Liver (tissue), 9 donors: ENCODE measurements around the gene ROBO2. TPM values are rescaled to one million over a fixed set of nuclear protein-coding genes. Genes with fewer than 3 reads are reported as not detected.

Experiments
- DNase-seq: peaks from one replicate; pipeline ENCODE4 v3.0.0-alpha.2; 2017; ENCODE audit warnings: low spot score
- H3K27ac ChIP-seq, 2 donors: one replicate each; pipeline ENCODE4 v1.7.0; 2013; ENCODE audit warnings: inconsistent platforms in 2 of 2, low read length in 2 of 2, control low read depth in 1 of 2, low read depth in 1 of 2, mild to moderate bottlenecking in 1 of 2
- H3K27me3 ChIP-seq, 4 donors: one replicate each; pipeline versions ENCODE4 v1.6.1 to v1.7.0; 2013; ENCODE audit warnings: low read length in 3 of 4, inconsistent platforms in 1 of 4, mild to moderate bottlenecking in 1 of 4, moderate library complexity in 1 of 4; ENCODE audit not compliant: control insufficient read depth in 4 of 4, insufficient read depth in 4 of 4
- H3K36me3 ChIP-seq, 4 donors: one replicate each; pipeline versions ENCODE4 v1.6.1 to v1.7.0; 2013; ENCODE audit warnings: low read length in 3 of 4, mild to moderate bottlenecking in 3 of 4, low read depth in 1 of 4, moderate library complexity in 1 of 4; ENCODE audit not compliant: control insufficient read depth in 4 of 4, insufficient read depth in 3 of 4
- H3K4me1 ChIP-seq, 4 donors: one replicate each; pipeline versions ENCODE4 v1.6.1 to v1.7.0; 2013; ENCODE audit warnings: low read length in 3 of 4, mild to moderate bottlenecking in 3 of 4, moderate library complexity in 1 of 4; ENCODE audit not compliant: control insufficient read depth in 4 of 4, insufficient read depth in 4 of 4
- H3K4me3 ChIP-seq, 3 donors: one replicate each; pipeline versions ENCODE4 v1.6.1 to v1.7.0; 2013; ENCODE audit warnings: low read length in 3 of 3, control low read depth in 1 of 3, low read depth in 1 of 3, mild to moderate bottlenecking in 1 of 3
- H3K9ac ChIP-seq, 2 donors: one replicate each; pipeline ENCODE4 v1.7.0; 2013; ENCODE audit warnings: low read length in 2 of 2, mild to moderate bottlenecking in 2 of 2, moderate library complexity in 2 of 2, control low read depth in 1 of 2, low read depth in 1 of 2
- H3K9me3 ChIP-seq, 4 donors: one replicate each; pipeline versions ENCODE4 v1.6.1 to v1.7.0; 2013; ENCODE audit warnings: low read length in 3 of 4; ENCODE audit not compliant: control insufficient read depth in 4 of 4
- ATF3 ChIP-seq: IDR thresholded peaks from 2 replicates; pipeline ENCODE4 v1.6.1; 2016; ENCODE audit warnings: antibody characterized with exemption
- EGR1 ChIP-seq, 2 donors: IDR thresholded peaks; 2 replicates each; pipeline ENCODE4 v1.6.1; 2016 to 2018; ENCODE audit warnings: antibody characterized with exemption in 2 of 2, low read depth in 2 of 2
- FOXA1 ChIP-seq: IDR thresholded peaks from 2 replicates; pipeline ENCODE4 v1.6.1; 2016; ENCODE audit warnings: antibody characterized with exemption
- FOXA2 ChIP-seq: IDR thresholded peaks from 2 replicates; pipeline ENCODE4 v1.6.1; 2016; ENCODE audit warnings: antibody characterized with exemption
- GABPA ChIP-seq, 2 donors: IDR thresholded peaks in 1 of 2; conservative IDR thresholded peaks in 1 of 2; 2 replicates each; pipeline ENCODE4 v1.6.1; 2016; ENCODE audit warnings: antibody characterized with exemption in 2 of 2, mild to moderate bottlenecking in 1 of 2, moderate library complexity in 1 of 2
- HNF4A ChIP-seq, 2 donors: conservative IDR thresholded peaks; 2 replicates each; pipeline ENCODE4 v1.6.1; 2016; ENCODE audit warnings: antibody characterized with exemption in 2 of 2, mild to moderate bottlenecking in 2 of 2
- HNF4G ChIP-seq: IDR thresholded peaks from 2 replicates; pipeline ENCODE4 v1.6.1; 2016; ENCODE audit warnings: antibody characterized with exemption
- JUND ChIP-seq, 2 donors: IDR thresholded peaks; 2 replicates each; pipeline ENCODE4 v1.6.1; 2016; ENCODE audit warnings: antibody characterized with exemption in 2 of 2
- MAX ChIP-seq: IDR thresholded peaks from 2 replicates; pipeline ENCODE4 v1.6.1; 2016; ENCODE audit warnings: antibody characterized with exemption
- NR2F2 ChIP-seq: IDR thresholded peaks from 2 replicates; pipeline ENCODE4 v1.6.1; 2016; ENCODE audit warnings: antibody characterized with exemption
- RAD21 ChIP-seq, 2 donors: IDR thresholded peaks; 2 replicates each; pipeline ENCODE4 v1.6.1; 2016; ENCODE audit warnings: antibody characterized with exemption in 2 of 2, mild to moderate bottlenecking in 2 of 2
- RXRA ChIP-seq, 2 donors: IDR thresholded peaks; 2 replicates each; pipeline ENCODE4 v1.6.1; 2017 to 2018; ENCODE audit warnings: antibody characterized with exemption in 2 of 2, mild to moderate bottlenecking in 1 of 2
- SP1 ChIP-seq: IDR thresholded peaks from 2 replicates; pipeline ENCODE4 v1.6.1; 2018; ENCODE audit warnings: antibody characterized with exemption, mild to moderate bottlenecking
- TAF1 ChIP-seq: conservative IDR thresholded peaks from 2 replicates; pipeline ENCODE4 v1.6.1; 2016; ENCODE audit warnings: antibody characterized with exemption, mild to moderate bottlenecking
- YY1 ChIP-seq: IDR thresholded peaks from 2 replicates; pipeline ENCODE4 v1.6.1; 2016; ENCODE audit warnings: antibody characterized with exemption, mild to moderate bottlenecking
- ZBTB33 ChIP-seq: IDR thresholded peaks from 2 replicates; pipeline ENCODE4 v1.6.1; 2016; ENCODE audit warnings: antibody characterized with exemption
- WGBS: extraction: QIAGEN DNeasy Blood & Tissue Kit; methylation state at CpG from one replicate; pipeline ENCODE4 v1.1.7; 2013; 5-methylcytosine and 5-hydroxymethylcytosine counted together
- polyA plus RNA-seq, 2 donors: library from polyadenylated mRNA; stranded (reverse) in 1 of 2; unstranded in 1 of 2; fragments of 200-250 nt in 1 of 2; fragments of >200 nt in 1 of 2; fragmentation: Nextera tagmentation in 1 of 2; extraction: Ambion mirVana in 1 of 2; gene quantifications; one replicate each; pipeline versions ENCODE4 v1.2.1 to v1.2.3, GENCODE V29; 2013 to 2015
- total RNA-seq, 2 donors: library from RNA; depleted of rRNA; stranded (reverse); fragments of >200 nt; gene quantifications; one replicate each; pipeline ENCODE4 v1.2.3, GENCODE V29; 2014
- TF ChIP-seq, protein P1 (sequence below): fragments of 150-350 bp; IDR thresholded peaks from 2 replicates; pipeline ENCODE4 v1.5.1; 2017; ENCODE audit warnings: improper control_type of control experiment, low read depth, low read length; ENCODE audit not compliant: missing input control
- TF ChIP-seq, protein P2 (sequence below): IDR thresholded peaks from 2 replicates; pipeline ENCODE4 v1.6.1; 2016; ENCODE audit warnings: antibody characterized with exemption, mild to moderate bottlenecking
- donor health status: healthy.
- donor health status: healthy.
- donor health status: healthy.
- donor health status: healthy.
- donor health status: healthy.

ROBO2 gene
- total and polyA plus RNA-seq, 4 donors: 0.22 to 19.4 (median 1.1) TPM

- Histone ChIP-seq H3K4me3 (no peak overlapping the region), H3K9me3 (no peaks in the 10 kb centered on the region), H3K4me1 (no peaks in the 10 kb centered on the region), H3K36me3 (no peaks in the 10 kb centered on the region), H3K9ac (no peak overlapping the region), H3K27me3 (no peaks in the 10 kb centered on the region), H3K27ac (no peak overlapping the region)
- WGBS: 0% methylated on average over 1 of the region's 1 CpG
- TF ChIP-seq, protein P1, sequence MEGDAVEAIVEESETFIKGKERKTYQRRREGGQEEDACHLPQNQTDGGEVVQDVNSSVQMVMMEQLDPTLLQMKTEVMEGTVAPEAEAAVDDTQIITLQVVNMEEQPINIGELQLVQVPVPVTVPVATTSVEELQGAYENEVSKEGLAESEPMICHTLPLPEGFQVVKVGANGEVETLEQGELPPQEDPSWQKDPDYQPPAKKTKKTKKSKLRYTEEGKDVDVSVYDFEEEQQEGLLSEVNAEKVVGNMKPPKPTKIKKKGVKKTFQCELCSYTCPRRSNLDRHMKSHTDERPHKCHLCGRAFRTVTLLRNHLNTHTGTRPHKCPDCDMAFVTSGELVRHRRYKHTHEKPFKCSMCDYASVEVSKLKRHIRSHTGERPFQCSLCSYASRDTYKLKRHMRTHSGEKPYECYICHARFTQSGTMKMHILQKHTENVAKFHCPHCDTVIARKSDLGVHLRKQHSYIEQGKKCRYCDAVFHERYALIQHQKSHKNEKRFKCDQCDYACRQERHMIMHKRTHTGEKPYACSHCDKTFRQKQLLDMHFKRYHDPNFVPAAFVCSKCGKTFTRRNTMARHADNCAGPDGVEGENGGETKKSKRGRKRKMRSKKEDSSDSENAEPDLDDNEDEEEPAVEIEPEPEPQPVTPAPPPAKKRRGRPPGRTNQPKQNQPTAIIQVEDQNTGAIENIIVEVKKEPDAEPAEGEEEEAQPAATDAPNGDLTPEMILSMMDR: no peak
- TF ChIP-seq HNF4A (conservative IDR thresholded peaks at IDR 0.05) (no peak), FOXA2 (no peak), MAX (no peak), HNF4G (no peak), EGR1 (IDR thresholded peaks at IDR 0.05; ENCODE audit: low read depth in 2 of 2) (no peak), YY1 (no peak), SP1 (no peak), RXRA (IDR thresholded peaks at IDR 0.05) (no peak), ATF3 (no peak), NR2F2 (no peak), ZBTB33 (no peak), RAD21 (IDR thresholded peaks at IDR 0.05) (no peak)
- DNase-seq: no peak
These were observed 416.5 kb downstream of the ROBO2 start for GRCh38 chr3:77456431-77456830.

- H3K4me1 ChIP-seq: no peaks in the 10 kb centered on the region
- no peak for DNase-seq
- H3K27ac ChIP-seq: no peak overlapping the region
- TF ChIP-seq, protein P1: no peak
- TF ChIP-seq YY1 (no peak), TAF1 (no peak), ZBTB33 (no peak), RXRA (IDR thresholded peaks at IDR 0.05) (no peak), ATF3 (no peak), HNF4G (no peak), MAX (no peak), RAD21 (IDR thresholded peaks at IDR 0.05) (no peak), JUND (IDR thresholded peaks at IDR 0.05) (no peak), GABPA (IDR thresholded peaks at IDR 0.05 in 1 of 2, conservative IDR thresholded peaks at IDR 0.05 in 1 of 2) (no peak), EGR1 (IDR thresholded peaks at IDR 0.05; ENCODE audit: low read depth in 2 of 2) (no peak), SP1 (no peak), HNF4A (conservative IDR thresholded peaks at IDR 0.05) (no peak), FOXA1 (no peak)
- TF ChIP-seq, protein P2, sequence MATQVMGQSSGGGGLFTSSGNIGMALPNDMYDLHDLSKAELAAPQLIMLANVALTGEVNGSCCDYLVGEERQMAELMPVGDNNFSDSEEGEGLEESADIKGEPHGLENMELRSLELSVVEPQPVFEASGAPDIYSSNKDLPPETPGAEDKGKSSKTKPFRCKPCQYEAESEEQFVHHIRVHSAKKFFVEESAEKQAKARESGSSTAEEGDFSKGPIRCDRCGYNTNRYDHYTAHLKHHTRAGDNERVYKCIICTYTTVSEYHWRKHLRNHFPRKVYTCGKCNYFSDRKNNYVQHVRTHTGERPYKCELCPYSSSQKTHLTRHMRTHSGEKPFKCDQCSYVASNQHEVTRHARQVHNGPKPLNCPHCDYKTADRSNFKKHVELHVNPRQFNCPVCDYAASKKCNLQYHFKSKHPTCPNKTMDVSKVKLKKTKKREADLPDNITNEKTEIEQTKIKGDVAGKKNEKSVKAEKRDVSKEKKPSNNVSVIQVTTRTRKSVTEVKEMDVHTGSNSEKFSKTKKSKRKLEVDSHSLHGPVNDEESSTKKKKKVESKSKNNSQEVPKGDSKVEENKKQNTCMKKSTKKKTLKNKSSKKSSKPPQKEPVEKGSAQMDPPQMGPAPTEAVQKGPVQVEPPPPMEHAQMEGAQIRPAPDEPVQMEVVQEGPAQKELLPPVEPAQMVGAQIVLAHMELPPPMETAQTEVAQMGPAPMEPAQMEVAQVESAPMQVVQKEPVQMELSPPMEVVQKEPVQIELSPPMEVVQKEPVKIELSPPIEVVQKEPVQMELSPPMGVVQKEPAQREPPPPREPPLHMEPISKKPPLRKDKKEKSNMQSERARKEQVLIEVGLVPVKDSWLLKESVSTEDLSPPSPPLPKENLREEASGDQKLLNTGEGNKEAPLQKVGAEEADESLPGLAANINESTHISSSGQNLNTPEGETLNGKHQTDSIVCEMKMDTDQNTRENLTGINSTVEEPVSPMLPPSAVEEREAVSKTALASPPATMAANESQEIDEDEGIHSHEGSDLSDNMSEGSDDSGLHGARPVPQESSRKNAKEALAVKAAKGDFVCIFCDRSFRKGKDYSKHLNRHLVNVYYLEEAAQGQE: no peak
- no peaks in the 10 kb centered on the region for H3K9me3 ChIP-seq
- WGBS: 91% methylated on average over 1 of the region's 1 CpG
- H3K4me3 ChIP-seq: no peak overlapping the region
- H3K36me3 ChIP-seq: no peaks in the 10 kb centered on the region
- H3K9ac ChIP-seq: no peak overlapping the region
- no peaks in the 10 kb centered on the region for H3K27me3 ChIP-seq
These were observed 417.0 kb downstream of the ROBO2 start for GRCh38 chr3:77456906-77457305.
